ENCODE results near the gene SLFN13.

DNA sequence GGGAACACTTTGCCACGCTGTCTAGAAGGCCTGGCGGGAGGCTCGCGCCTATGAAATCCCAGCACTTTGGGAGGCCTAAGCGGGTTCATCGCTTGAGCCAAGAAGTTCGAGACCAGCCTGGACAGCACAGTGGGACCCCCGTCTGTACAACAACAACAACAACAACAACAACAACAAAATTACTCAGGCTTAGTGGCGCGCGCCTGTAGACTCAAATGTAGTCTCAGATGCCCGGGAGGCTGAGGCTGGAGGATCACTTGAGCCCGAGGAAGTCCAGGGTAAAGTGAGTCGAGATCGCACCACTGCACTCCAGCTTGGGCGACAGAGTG, 297 bp upstream of the SLFN13 start:
- TF ChIP-seq EZH2 (IDR thresholded peaks at IDR 0.05; ENCODE audit: low read length): no peak
- TF ChIP-seq CTCF (optimal IDR thresholded peaks at IDR 0.05 in 1 of 3, IDR thresholded peaks at IDR 0.05 in 1 of 3, conservative IDR thresholded peaks at IDR 0.05 in 1 of 3; ENCODE audit: extremely low read depth in 1 of 3, insufficient read depth in 2 of 3, low read length in 3 of 3): no peak

Data from keratinocyte (primary cell).